HT-29 (cell line): Measurements from ENCODE around the gene TRIM31. TPM values are rescaled to one million over a fixed set of nuclear protein-coding genes. Genes with fewer than 3 reads are reported as not detected.
"Not testable (repeated sequence)": the region's sequence is repeated elsewhere in the genome, so short reads cannot be mapped to it uniquely, and the experiment has no call there.

Source experiments
- DNase-seq: peaks from one replicate; pipeline ENCODE4 v3.0.0-alpha.2; 2015; ENCODE audit warnings: low spot score
- total RNA-seq: library from RNA; depleted of rRNA; stranded (reverse); fragments of >200 nt; shearing (Covaris generic); gene quantifications from 2 replicates; pipeline ENCODE4 v1.2.3, GENCODE V29; 2014

Gene TRIM31
- total RNA-seq, 1 experiment from 2014 or later: 112 TPM

- no peak for DNase-seq
Measured at GRCh38 chr6:30149858-30150550, 37.1 kb upstream of the TRIM31 start.

GRCh38 chr6:30149234-30149633 is 36.3 kb upstream of the TRIM31 start:
- no peak for DNase-seq

DNA sequence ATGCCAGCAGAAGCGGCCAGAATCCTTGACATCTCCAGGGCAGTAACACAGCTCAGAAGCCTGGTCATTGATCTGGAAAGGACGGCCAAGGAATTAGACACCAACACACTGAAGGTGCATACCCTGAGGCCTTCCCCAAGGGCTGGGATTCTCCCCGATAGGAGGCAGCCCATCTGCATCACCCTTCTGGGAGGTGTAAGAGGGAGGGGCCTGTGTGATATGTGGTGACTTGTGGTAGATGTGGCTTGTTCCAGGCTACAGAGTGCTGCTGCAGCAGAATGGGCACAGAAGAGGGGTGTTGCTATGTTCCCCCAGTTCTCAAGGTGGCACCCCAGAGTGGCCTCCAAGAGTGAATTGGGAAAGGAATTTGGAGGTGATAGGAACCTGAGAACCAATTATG is 34.2 kb upstream of the TRIM31 start:
- no peak for DNase-seq

DNA sequence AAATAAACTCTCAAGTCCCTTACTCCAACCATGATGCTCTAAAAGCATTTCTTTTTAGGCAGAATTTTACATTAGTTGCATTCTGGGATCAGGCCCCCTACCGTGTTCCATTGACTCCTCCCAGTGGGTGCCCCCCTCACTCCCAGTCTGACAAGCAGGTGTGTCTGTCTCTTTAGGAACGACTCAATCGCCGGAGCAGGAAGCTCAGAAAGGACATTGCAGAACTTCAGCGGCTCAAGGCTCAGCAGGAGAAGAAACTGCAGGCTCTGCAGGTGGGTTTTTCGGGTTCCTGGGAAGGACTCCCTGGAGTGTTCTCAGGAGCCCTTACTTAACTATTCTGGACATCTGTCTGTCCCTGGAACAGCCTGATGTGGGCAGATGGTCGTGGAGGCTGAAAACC is 32.9 kb upstream of the TRIM31 start:
- DNase-seq: no peak

DNA sequence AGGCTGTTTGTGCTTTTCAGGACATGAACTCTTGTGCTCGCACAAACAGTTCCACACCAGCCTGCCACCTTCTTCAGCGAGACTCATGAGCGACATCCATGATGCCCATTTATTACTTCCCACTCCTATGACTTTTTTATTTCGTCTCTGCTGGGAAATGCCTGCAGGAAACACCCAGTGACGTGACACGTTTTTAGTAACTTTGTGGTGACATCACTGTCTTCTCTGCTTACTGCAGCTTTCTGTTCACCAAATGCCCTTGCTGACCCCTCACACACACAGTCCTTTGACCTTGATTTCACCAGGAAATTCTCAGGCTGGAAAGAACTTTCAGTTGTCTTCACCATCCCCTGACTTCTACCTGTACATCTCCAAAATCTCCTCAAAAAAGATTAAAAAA is 31.9 kb upstream of the TRIM31 start:
- no peak for DNase-seq

GRCh38 chr6:30143780-30144179 is 30.9 kb upstream of the TRIM31 start:
- no peak for DNase-seq

- no peak for DNase-seq
Measured at GRCh38 chr6:30142665-30143064, 29.8 kb upstream of the TRIM31 start.

GRCh38 chr6:30140240-30140639 is 27.4 kb upstream of the TRIM31 start:
- not testable (repeated sequence) for DNase-seq

- DNase-seq: no peak
Measured at GRCh38 chr6:30136570-30137286, 23.8 kb upstream of the TRIM31 start.

GRCh38 chr6:30135757-30136156 is 22.9 kb upstream of the TRIM31 start, which contains the start of gene TRIM40:
Gene TRIM40 (plus strand): TSS chr6:30136140. CDS start chr6:30137037, 897 bp downstream.
- peak; percentile 42 for DNase-seq

DNA sequence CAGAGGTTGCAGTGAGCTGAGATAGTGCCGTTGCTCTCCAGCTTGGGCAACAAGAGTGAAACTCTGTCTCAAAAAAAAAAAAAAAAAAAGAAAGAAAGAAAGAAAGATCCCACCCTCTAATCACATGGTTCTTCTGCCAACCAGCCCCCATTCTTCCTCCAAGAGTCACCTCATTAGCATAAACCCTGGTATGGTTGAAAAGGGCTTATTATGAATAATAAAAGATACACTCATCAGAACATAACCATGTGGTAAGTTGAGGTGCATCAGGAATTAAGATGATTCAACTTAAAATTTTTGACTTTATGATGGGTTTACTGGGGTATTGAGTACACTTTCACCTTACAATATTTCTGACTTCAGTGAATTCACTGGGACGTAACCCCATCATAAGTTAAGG is 22.3 kb upstream of the TRIM31 start:
- DNase-seq: no peak

DNA sequence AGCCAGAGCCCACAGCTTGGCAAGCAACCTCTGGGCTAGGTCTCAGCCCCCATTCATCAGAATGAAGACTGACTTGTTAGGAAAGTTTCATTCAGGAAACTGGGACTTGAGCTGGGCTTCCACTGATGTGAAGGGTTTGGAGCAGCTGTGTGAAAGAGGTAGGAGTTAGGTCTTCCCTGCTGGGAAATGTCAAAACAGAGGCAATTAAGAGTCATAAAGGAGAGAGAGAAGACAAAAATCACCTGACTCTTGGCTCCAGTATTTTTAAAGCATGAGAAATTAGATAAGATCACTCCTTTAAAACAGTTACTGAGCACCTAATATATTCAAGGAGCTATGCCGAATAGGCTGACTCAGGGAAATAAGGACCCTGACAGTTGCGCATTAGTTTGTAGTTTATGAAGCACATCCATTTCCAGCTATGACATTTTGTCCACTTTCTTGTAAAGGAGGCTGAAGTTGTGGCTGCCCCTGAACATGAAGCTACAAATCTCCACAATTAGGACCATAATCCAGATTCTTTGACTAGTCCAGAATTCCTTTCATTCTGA is 19.1 kb upstream of the TRIM31 start:
- no peak for DNase-seq

DNA sequence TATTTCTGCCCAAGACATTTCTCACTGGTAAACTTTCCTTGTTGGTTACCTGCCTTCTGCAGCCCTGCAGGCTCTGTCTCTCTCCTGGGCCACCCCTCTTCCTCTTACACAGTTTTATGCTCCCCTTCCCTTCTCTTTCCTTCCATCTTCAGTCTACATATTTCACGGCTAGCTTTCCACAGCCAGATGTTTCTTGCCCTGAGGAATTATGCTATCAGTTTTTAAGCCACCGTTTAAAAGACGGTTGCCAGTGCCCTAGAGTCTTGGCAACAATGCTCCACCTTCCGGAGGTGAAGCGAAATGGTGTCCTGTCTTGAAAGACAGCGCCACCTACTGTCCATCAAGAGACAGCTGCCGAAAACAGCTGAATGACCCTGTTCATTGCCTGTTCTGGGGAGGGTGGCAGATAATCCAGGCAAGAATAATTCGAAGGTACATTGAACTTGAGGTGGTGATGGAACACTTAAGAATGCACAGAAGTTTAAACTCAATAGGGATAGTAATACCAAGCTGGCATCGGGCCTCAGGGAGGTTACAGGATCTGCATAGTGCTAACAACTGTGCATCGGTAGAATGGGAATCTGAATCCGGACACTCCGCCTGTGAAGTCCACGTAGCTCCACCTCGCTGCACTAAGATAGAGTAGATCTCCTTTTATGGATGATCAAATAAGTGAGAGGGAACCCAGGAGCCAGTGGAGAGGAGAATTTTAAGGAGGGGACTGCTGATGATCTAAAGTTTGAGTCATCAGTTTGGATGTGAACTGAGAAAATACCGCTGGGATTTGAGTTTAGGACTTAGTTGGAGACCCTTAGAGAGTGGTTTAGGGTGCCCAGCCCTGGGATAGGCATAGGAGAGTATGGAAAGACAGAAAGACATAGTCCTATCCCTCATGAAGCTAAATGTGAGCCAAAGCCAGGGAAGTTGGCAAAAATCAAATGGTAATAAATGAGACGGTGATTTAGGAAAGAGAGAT is 18.3 kb upstream of the TRIM31 start:
- DNase-seq: peak; percentile 92

- no peak for DNase-seq
Measured at GRCh38 chr6:30130179-30130679, 17.3 kb upstream of the TRIM31 start.

DNA sequence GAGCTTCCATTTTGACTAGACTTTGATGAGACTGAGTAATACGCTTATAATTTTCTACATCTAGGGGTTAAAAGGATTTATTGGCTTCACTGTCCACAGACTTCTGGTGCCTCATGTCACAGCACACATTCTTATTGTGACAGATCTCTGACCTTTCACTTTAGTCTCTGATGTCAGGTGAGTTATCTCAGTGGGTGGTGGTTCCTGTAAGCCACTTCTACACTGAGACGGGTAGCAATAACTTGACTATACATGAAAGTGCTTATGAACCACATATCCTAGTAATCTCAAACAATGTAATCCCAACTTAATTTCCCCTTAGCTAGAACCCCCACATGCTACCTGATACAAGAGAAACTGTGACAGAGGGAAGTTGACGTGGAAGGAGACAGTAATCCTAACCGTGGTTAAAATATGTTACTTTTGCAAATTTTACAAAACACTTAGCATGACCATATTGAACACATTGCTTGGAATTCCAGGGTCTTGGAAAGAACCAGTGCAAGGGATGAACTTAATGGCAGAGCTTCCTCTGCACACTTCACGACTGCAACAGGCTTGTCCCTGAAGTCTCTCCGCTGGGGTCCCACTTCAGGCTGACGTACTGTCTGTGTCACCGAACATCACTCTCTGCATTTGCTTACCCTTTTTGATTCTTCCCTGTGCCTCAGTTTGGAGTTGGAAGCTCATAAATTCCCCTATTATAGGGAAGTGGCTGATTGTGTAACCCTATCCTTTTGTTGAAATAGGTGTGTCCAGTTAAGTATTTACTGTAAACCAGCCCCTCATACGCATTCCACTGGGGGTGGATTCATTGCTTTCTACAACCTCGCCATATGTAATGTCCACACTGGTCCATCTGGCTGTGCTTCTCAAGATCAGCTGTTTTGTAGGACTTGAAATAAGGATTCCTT is 16.6 kb upstream of the TRIM31 start:
- DNase-seq: peak; percentile 45

DNA sequence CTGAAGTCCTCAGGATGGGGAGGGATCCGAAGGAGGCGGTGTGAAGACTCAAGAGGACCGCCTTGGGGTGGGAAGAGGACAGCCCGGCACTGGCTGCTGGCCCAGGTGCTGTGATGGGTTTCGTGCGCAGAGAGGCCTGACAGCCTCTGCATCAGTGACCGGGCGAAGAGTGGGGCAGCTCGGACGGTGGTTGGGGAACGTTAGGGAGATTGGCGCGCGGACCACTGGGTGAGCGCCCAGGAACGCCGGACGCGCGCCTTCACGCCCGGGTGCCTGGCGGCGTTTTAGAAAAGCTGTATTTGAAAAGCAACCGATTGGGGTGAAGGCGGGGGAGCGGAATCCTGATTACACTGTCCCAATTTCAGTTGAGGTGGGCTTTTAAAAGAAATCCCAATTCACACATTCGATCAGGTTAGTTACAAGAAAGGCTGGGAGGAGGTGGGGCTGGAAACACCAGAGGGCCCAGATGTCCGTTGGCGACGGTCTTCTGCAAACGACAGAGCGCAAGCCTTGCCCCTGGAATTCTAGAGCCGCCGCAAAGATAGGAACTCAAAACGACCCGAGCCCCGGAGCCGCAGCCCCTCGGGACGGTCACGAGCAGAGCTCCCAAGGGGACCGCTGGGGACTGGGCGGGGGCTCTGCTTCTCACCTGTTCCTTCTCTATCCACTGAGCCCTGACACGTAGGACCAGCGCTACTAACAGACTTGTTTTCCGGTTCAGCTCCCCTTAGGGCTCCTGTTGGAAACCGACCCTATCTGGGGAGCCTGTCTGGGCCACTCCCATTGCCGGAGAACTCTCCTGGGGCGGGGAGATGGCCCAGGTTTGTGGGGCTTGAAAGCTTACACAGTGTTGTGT is 14.6 kb upstream of the TRIM31 start:
- DNase-seq: no peak

DNA sequence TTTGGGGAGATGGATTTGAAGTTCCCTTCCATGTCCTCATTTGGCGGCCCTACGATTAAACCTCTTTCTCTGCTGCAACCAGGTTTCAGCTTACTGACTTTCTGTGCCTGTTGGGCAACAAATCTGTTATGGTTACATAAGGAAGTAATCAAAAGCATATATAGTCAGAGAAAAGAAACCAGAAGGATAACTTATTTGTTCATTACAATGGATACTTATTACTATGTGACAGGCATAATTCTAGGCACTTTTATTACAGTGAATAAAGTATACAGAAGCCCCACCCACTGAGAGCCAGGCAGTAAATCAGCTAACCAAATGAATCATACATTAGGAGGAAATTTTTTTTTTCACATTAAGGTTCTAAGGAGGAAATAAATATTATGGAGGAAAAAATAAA is 9.6 kb upstream of the TRIM31 start:
- DNase-seq: peak; percentile 74

- DNase-seq: no peak
Measured at GRCh38 chr6:30121446-30122366, 8.8 kb upstream of the TRIM31 start.
